Naive thymus-derived CD4-positive, alpha-beta T cell (primary cell): ENCODE measurements around the gene DOK6. TPM values are rescaled to one million over a fixed set of nuclear protein-coding genes. Genes with fewer than 3 reads are reported as not detected.
A peak's percentile ranks its signal among the peaks of the same experiment; 100 is the strongest.

ENCODE experiments used
- ATAC-seq: fragments of 150-1000 bp; cut with Tn5 transposase; 2 replicates; pipeline ENCODE4 v1.10.0; 2021; ENCODE audit warnings: mild to moderate bottlenecking, moderate library complexity
- CTCF ChIA-PET: fragments of 350-600 bp; sonication (Branson Sonifier 250); formaldehyde crosslinking; loops from one replicate; lab custom pipeline; 2021; ENCODE audit warnings: antibody characterized with exemption; lab: Charles Lee
- POLR2A ChIA-PET: fragments of 350-600 bp; sonication (Branson Sonifier 250); formaldehyde crosslinking; loops from one replicate; lab custom pipeline; 2021; ENCODE audit warnings: antibody characterized with exemption, inconsistent platforms; lab: Charles Lee
- DNase-seq, 9 donors: peaks; one replicate each; pipeline versions ENCODE4 v3.0.0 to v3.0.0-alpha.2; 2020 to 2022; ENCODE audit warnings: mixed read lengths in 1 of 9
- H3K27ac ChIP-seq: one replicate; pipeline ENCODE4 v1.7.0; 2013; ENCODE audit warnings: mild to moderate bottlenecking, low read depth, low read length, moderate library complexity
- H3K27me3 ChIP-seq, 2 donors: one replicate each; pipeline ENCODE4 v1.7.0; 2013; ENCODE audit warnings: low read length in 2 of 2, mild to moderate bottlenecking in 2 of 2, moderate library complexity in 2 of 2; ENCODE audit not compliant: control insufficient read depth in 2 of 2, insufficient read depth in 2 of 2
- H3K36me3 ChIP-seq, 3 experiments: 1 replicate in 2 of 3; 2 replicates in 1 of 3; pipeline ENCODE4 v1.7.0; 2013; ENCODE audit warnings: low read length in 3 of 3, mild to moderate bottlenecking in 3 of 3, moderate library complexity in 1 of 3; ENCODE audit not compliant: insufficient read depth in 3 of 3, control insufficient read depth in 2 of 3
- H3K4me1 ChIP-seq, 2 donors: one replicate each; pipeline ENCODE4 v1.7.0; 2013; ENCODE audit warnings: low read length in 2 of 2, mild to moderate bottlenecking in 2 of 2, moderate library complexity in 1 of 2; ENCODE audit not compliant: control insufficient read depth in 2 of 2, insufficient read depth in 2 of 2
- H3K4me3 ChIP-seq: 2 replicates; pipeline ENCODE4 v1.7.0; 2013; ENCODE audit warnings: mild to moderate bottlenecking, low read length
- H3K9me3 ChIP-seq, 3 experiments: 1 replicate in 2 of 3; 2 replicates in 1 of 3; pipeline ENCODE4 v1.7.0; 2013; ENCODE audit warnings: low read length in 3 of 3; ENCODE audit not compliant: control insufficient read depth in 2 of 3
- H3K27ac Mint-ChIP-seq, 9 donors: one replicate each; pipeline ENCODE4 v1.8.0; 2020 to 2022; ENCODE audit warnings: mixed read lengths in 9 of 9, mild to moderate bottlenecking in 8 of 9, moderate library complexity in 5 of 9, inconsistent platforms in 2 of 9
- H3K27me3 Mint-ChIP-seq, 5 donors: one replicate each; pipeline ENCODE4 v1.8.0; 2021 to 2022; ENCODE audit warnings: mixed read lengths in 5 of 5, mild to moderate bottlenecking in 1 of 5
- H3K36me3 Mint-ChIP-seq, 5 donors: one replicate each; pipeline ENCODE4 v1.8.0; 2020 to 2022; ENCODE audit warnings: mixed read lengths in 5 of 5, mild to moderate bottlenecking in 3 of 5, inconsistent platforms in 1 of 5
- H3K4me1 Mint-ChIP-seq, 7 donors: one replicate each; pipeline ENCODE4 v1.8.0; 2020 to 2022; ENCODE audit warnings: mixed read lengths in 7 of 7, mild to moderate bottlenecking in 3 of 7, inconsistent platforms in 1 of 7
- H3K4me3 Mint-ChIP-seq, 10 donors: one replicate each; pipeline ENCODE4 v1.8.0; 2020 to 2022; ENCODE audit warnings: mild to moderate bottlenecking in 10 of 10, mixed read lengths in 10 of 10, moderate library complexity in 6 of 10, inconsistent platforms in 2 of 10
- H3K9me3 Mint-ChIP-seq, 11 donors: one replicate each; pipeline ENCODE4 v1.8.0; 2020 to 2022; ENCODE audit warnings: mixed read lengths in 11 of 11, mild to moderate bottlenecking in 4 of 11, inconsistent platforms in 1 of 11, moderate library complexity in 1 of 11
- intact Hi-C, 2 donors: fragments of 100-400 bp; cut with micrococcal nuclease; formaldehyde crosslinking; loops; one replicate each; pipeline ENCODE4 v1.15.1; 2023
- polyA plus RNA-seq, 2 donors: library from polyadenylated mRNA; unstranded; fragments of 300-500 nt; fragmentation: Illumina TruSeq; gene quantifications; one replicate each; pipeline ENCODE4 v1.2.3, GENCODE V29; 2021
- total RNA-seq, 6 experiments: library from RNA in 5 of 6; stranded (reverse) in 5 of 6; gene quantifications; 1 replicate in 5 of 6; 2 replicates in 1 of 6; pipeline ENCODE4 v1.2.3 and lab custom pipeline; 2021 to 2026

The DOK6 gene
- total and polyA plus RNA-seq, 7 experiments from 2014 or later = 0.06 to 0.11 TPM; not detected in 5

- Histone ChIP-seq H3K36me3 (no peaks in the 10 kb centered on the region), H3K27ac (no peak overlapping the region), H3K27me3 (no peaks in the 10 kb centered on the region), H3K4me1 (no peaks in the 10 kb centered on the region), H3K9me3 (no peaks in the 10 kb centered on the region), H3K4me3 (no peak overlapping the region)
- CTCF ChIA-PET = no interaction called here
- ATAC-seq = no peak
- intact Hi-C loops = loop anchor here in 1 of 2 donors (10.0 kb wide), 1 partner anchor 809 kb away; no protein-coding TSS in a partner anchor
- Mint-ChIP-seq H3K4me3 (no peak overlapping the region), H3K9me3 (peaks cover 0 to 1% (median 0%) of the 10 kb centered on the region in 11 donors), H3K27ac (no peak overlapping the region), H3K27me3 (peaks cover 0 to 7% (median 4%) of the 10 kb centered on the region in 5 donors), H3K4me1 (no peaks in the 10 kb centered on the region), H3K36me3 (no peaks in the 10 kb centered on the region)
- no peak for DNase-seq
- POLR2A ChIA-PET = no interaction called here
Observed at GRCh38 chr18:69635482-69635881, 234.8 kb downstream of the DOK6 start.

GRCh38 chr18:69636529-69637301 lies 236.0 kb downstream of the DOK6 start:
- H3K4me1 ChIP-seq = no peaks in the 10 kb centered on the region
- intact Hi-C loops = loop anchor here (1.0 to 10.0 kb wide), 4 partner anchors 323 to 808 kb away; no protein-coding TSS in a partner anchor
- peak overlapping the region in 1 of 9 donors; percentile 12 for H3K27ac Mint-ChIP-seq
- no peak overlapping the region for H3K4me3 Mint-ChIP-seq
- H3K36me3 Mint-ChIP-seq = no peaks in the 10 kb centered on the region
- peaks cover 0 to 1% (median 0%) of the 10 kb centered on the region in 11 donors for H3K9me3 Mint-ChIP-seq
- no peaks in the 10 kb centered on the region for H3K27me3 ChIP-seq
- H3K9me3 ChIP-seq = no peaks in the 10 kb centered on the region
- DNase-seq = peak in 6 of 9 donors; percentile 16 to 38 (median 24)
- CTCF ChIA-PET = interaction anchor here (1.2 to 3.5 kb wide), 3 partner anchors 300 to 450 kb away, joined by 3 to 21 read pairs (median 3); no protein-coding TSS in a partner anchor
- POLR2A ChIA-PET = no interaction called here
- H3K4me1 Mint-ChIP-seq = no peaks in the 10 kb centered on the region
- ATAC-seq = peak; percentile 61
- no peak overlapping the region for H3K27ac ChIP-seq
- no peak overlapping the region for H3K4me3 ChIP-seq
- H3K27me3 Mint-ChIP-seq = peaks cover 0 to 5% (median 0%) of the 10 kb centered on the region in 5 donors
- no peaks in the 10 kb centered on the region for H3K36me3 ChIP-seq

- peaks cover 0 to 1% (median 0%) of the 10 kb centered on the region in 11 donors for H3K9me3 Mint-ChIP-seq
- ChIA-PET POLR2A (no interaction called here), CTCF (interaction anchor here (1.7 to 3.5 kb wide), 2 partner anchors 446 to 449 kb away, joined by 3 to 21 read pairs; no protein-coding TSS in a partner anchor)
- peak overlapping the region in 1 of 9 donors; percentile 57 for H3K27ac Mint-ChIP-seq
- Histone ChIP-seq H3K27ac (no peak overlapping the region), H3K9me3 (no peaks in the 10 kb centered on the region), H3K4me1 (no peaks in the 10 kb centered on the region), H3K4me3 (no peak overlapping the region), H3K36me3 (no peaks in the 10 kb centered on the region), H3K27me3 (no peaks in the 10 kb centered on the region)
- intact Hi-C loops = loop anchor here in 1 of 2 donors (10.0 kb wide), 1 partner anchor 807 kb away; no protein-coding TSS in a partner anchor
- ATAC-seq (no peak), DNase-seq (no peak)
- H3K4me1 Mint-ChIP-seq = no peaks in the 10 kb centered on the region
- H3K36me3 Mint-ChIP-seq = no peaks in the 10 kb centered on the region
- H3K4me3 Mint-ChIP-seq = no peak overlapping the region
- peaks cover 0 to 8% (median 0%) of the 10 kb centered on the region in 5 donors for H3K27me3 Mint-ChIP-seq
Observed at GRCh38 chr18:69638056-69638455, 237.4 kb downstream of the DOK6 start.

GRCh38 chr18:69647702-69648101 lies 247.0 kb downstream of the DOK6 start:
- no peaks in the 10 kb centered on the region for H3K9me3 ChIP-seq
- Mint-ChIP-seq H3K27me3 (peaks cover 8 to 16% (median 13%) of the 10 kb centered on the region in 5 donors), H3K4me3 (no peak overlapping the region), H3K9me3 (peaks cover 0 to 4% (median 0%) of the 10 kb centered on the region in 11 donors), H3K27ac (no peak overlapping the region), H3K36me3 (no peaks in the 10 kb centered on the region), H3K4me1 (peaks cover 0 to 1% (median 0%) of the 10 kb centered on the region in 7 donors)
- ATAC-seq (no peak), DNase-seq (no peak)
- intact Hi-C loops = no loop called here
- no peak overlapping the region for H3K27ac ChIP-seq
- POLR2A ChIA-PET = interaction anchor here (0.6 kb wide), 1 partner anchor 296 kb away, joined by 3 read pairs; no protein-coding TSS in a partner anchor
- no peaks in the 10 kb centered on the region for H3K36me3 ChIP-seq
- H3K4me1 ChIP-seq = no peaks in the 10 kb centered on the region
- CTCF ChIA-PET = no interaction called here
- H3K27me3 ChIP-seq = no peaks in the 10 kb centered on the region
- no peak overlapping the region for H3K4me3 ChIP-seq

- Histone ChIP-seq H3K27ac (no peak overlapping the region), H3K4me3 (no peak overlapping the region), H3K27me3 (no peaks in the 10 kb centered on the region), H3K9me3 (no peaks in the 10 kb centered on the region), H3K4me1 (no peaks in the 10 kb centered on the region), H3K36me3 (no peaks in the 10 kb centered on the region)
- POLR2A ChIA-PET = no interaction called here
- CTCF ChIA-PET = no interaction called here
- peaks cover 0 to 1% (median 0%) of the 10 kb centered on the region in 7 donors for H3K4me1 Mint-ChIP-seq
- peaks cover 0 to 4% (median 0%) of the 10 kb centered on the region in 5 donors for H3K36me3 Mint-ChIP-seq
- no peak overlapping the region for H3K4me3 Mint-ChIP-seq
- peaks cover 0 to 4% (median 0%) of the 10 kb centered on the region in 11 donors for H3K9me3 Mint-ChIP-seq
- no peak overlapping the region for H3K27ac Mint-ChIP-seq
- DNase-seq = no peak
- ATAC-seq = no peak
- intact Hi-C loops = no loop called here
- H3K27me3 Mint-ChIP-seq = peaks cover 11 to 22% (median 16%) of the 10 kb centered on the region in 5 donors
Observed at GRCh38 chr18:69648486-69648885, 247.8 kb downstream of the DOK6 start.

GRCh38 chr18:69649684-69650083 lies 249.0 kb downstream of the DOK6 start:
- Histone ChIP-seq H3K4me3 (no peak overlapping the region), H3K9me3 (no peaks in the 10 kb centered on the region), H3K27me3 (no peaks in the 10 kb centered on the region), H3K27ac (no peak overlapping the region), H3K4me1 (no peaks in the 10 kb centered on the region), H3K36me3 (no peaks in the 10 kb centered on the region)
- no peak overlapping the region for H3K4me3 Mint-ChIP-seq
- H3K4me1 Mint-ChIP-seq = peaks cover 0 to 1% (median 0%) of the 10 kb centered on the region in 7 donors
- CTCF ChIA-PET = no interaction called here
- POLR2A ChIA-PET = no interaction called here
- intact Hi-C loops = no loop called here
- H3K27ac Mint-ChIP-seq = no peak overlapping the region
- peaks cover 0 to 4% (median 0%) of the 10 kb centered on the region in 11 donors for H3K9me3 Mint-ChIP-seq
- H3K36me3 Mint-ChIP-seq = peaks cover 0 to 4% (median 0%) of the 10 kb centered on the region in 5 donors
- ATAC-seq (no peak), DNase-seq (no peak)
- peaks cover 7 to 27% (median 17%) of the 10 kb centered on the region in 5 donors for H3K27me3 Mint-ChIP-seq
